ENCODE results near the gene TYSND1.
"Not testable (repeated sequence)": the region's sequence is repeated elsewhere in the genome, so short reads cannot be mapped to it uniquely, and the experiment has no call there.

The TYSND1 gene

DNA sequence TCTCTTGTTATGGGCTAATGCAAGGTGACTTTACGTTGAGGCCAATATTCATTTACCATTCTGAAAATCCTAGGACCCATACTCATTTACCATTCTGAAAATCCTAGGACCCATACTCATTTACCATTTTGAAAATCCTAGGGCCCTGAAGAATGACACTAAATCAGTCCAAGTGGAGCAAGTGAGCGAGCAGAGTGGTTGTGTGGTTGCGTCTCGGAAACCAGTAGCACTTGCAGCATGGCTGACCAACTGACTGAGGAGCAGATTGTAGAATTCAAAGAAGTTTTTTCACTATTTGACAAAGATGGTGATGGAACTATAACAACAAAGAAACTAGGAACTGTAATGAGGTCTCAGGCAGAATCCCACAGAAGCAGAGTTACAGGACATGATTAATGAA lies 16.9 kb upstream of the TYSND1 start:
- no peak for DNase-seq

DNA sequence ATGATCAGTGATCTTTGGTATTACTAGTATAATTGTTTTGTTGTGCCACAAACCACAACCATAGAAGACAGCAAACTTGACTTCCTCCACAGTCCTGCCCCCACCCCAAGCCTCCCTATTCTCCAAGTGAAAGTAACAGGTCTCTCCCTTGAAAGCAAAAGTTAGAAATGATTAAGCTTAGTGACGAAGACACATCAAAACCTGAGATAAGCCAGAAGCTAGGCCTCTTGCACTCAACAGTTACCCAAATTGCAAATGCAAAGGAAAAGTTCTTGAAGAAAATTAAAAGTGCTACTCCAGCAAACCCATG lies 16.3 kb upstream of the TYSND1 start:
- DNase-seq = no peak

DNA sequence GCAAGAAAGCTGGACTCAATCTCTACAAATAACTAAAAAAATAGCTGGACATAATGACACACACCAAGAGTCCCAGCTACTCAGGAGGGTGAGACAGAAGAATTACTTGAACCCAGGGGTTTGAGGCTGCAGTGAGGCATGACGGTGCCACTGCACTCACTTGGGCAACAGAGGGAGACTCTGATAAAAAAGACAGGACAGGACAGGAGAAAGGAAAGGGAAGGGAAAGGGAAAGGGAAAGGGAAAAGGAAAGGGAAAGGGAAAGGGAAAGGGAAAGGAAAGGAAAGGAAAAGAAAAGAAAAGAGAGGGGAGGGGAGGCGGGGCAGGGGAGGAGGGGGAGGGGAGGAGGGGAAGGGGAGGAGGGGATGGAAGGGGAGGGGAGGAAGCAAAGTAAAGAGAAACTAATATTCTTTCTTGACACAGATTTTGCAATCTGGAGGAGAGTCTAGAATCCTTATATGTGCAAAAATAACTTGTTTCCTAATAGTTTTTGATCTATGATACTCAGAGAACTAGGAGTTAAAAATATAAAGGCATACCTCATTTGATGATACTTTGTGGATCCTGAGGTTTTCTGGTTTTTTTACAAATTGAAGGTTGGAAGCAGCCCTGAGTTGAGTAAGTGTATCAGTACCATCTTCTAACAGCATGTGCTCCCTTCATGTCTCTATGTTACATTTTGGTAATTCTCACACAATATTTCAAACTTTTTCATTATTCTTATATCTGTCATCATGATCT lies 15.8 kb upstream of the TYSND1 start:
- DNase-seq = no peak

DNA sequence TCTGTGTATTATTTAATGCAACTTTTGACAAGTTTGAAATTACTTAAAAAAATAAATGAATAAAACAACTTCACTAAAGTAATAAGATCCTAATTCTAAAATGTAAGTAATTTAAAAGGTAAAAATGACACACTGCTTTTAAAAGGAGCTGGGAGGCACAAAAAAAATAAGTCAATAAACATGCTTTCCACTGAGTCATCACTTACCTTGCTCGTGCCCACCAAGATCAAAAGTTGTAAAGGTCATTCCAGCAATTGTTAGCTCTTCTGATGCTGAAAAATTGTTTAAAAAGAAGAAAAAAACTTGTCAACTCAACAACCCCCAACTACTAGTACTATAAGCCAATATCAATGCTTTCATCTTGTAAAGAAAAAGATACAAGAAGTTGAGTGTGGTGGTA lies 14.3 kb upstream of the TYSND1 start:
- DNase-seq = no peak

DNA sequence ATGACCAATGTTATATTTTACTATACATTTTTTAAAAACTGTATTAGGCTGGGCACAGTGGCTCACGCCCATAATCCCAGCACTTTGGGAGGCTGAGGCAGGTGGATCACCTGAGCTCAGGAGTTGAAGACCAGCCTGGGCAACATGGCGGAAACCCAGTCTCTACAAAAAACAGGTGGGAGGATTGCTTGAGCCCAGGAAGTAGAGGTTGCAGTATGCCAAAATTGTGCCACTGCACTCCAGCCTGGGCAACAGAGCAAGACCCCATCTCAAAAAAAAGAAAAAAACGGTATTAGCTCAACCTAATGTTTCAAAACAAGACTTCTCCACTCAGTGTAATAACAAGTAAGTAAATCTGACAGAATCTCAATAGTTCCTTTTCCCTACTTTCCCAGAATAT lies 12.9 kb upstream of the TYSND1 start:
- not testable (repeated sequence) for DNase-seq

DNA sequence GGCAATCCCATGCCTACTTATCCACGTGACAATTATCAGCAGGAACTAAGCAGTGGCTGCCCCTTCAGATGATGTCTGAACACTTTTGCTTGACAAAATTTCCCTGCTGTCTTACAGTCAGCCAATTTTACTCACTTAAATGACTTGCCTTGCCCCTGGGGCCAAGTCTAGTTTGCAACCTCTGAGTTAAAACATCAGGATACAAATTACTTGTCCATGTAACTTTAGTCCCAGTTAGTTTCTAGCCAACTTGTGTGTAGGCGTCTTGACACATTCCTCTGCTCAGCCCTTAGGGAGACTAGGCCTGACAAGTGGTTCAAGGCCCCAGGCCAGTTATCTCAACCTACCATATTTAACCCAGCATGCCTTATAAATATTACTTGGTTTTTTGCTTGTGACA lies 11.6 kb upstream of the TYSND1 start:
- DNase-seq = no peak

DNA sequence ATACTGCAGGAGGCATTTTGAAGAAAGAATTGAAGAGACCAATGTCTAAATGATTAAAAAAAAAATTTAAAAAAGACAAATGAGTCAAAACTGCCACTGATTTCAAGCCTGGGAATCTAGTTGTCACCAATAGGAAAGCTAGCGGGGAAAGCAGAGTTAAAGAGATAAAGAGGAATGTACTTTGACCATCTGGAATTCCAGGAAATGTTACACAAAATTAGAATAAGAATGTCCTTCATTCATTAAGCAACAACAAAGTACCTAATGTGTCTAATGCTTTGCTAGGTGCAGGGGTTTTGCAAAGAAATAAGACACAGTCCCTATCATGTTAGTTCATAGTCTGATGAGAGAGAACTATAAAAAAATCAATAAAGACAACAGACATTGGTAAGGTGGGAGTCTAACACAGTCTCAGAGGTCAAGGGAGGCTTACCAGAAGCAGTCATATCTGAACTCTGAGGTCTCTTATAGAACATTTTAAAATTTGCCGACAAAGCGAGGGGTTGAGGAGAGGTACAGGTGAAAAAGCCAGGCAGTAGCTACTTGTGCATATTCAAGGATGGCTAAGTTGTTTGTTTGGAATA lies 8.8 kb upstream of the TYSND1 start:
- no peak for DNase-seq

DNA sequence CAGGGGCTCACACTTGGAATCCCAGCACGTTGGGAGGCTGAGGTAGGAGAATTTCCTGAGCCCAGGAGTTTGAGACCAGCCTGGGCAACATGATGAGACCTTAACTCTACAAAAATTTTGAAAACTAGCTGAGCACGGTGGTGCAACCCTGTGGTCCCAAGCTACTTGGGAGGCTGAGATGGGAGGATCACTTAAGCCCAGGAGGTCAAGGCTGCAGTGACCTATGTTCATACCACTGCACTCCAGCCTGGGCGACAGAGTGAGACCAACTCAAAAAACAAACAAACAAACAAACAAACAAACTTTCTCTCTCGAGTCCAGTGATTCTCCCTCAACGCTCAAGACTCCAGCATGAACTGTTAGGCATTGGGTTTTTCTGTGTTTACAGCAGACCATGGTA lies 2.0 kb upstream of the TYSND1 start:
- DNase-seq = no peak

DNA sequence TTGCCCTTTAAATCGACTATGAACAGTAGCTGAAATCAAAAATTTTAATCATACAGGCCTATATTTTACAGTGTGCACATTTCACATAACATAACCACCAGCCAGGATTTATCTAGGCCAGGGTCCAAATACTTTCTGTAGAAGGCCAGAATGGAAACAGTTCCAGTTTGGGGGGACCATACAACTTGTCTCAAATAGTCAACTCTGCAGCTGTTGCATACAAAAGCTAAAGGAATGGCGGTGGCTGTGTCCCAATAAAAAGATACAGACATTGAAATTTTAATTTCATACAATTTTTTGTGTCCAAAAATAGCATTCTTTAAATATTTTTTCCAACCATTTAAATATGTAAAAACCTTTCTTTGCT lies 742 bp upstream of the TYSND1 start:
- DNase-seq = no peak

DNA sequence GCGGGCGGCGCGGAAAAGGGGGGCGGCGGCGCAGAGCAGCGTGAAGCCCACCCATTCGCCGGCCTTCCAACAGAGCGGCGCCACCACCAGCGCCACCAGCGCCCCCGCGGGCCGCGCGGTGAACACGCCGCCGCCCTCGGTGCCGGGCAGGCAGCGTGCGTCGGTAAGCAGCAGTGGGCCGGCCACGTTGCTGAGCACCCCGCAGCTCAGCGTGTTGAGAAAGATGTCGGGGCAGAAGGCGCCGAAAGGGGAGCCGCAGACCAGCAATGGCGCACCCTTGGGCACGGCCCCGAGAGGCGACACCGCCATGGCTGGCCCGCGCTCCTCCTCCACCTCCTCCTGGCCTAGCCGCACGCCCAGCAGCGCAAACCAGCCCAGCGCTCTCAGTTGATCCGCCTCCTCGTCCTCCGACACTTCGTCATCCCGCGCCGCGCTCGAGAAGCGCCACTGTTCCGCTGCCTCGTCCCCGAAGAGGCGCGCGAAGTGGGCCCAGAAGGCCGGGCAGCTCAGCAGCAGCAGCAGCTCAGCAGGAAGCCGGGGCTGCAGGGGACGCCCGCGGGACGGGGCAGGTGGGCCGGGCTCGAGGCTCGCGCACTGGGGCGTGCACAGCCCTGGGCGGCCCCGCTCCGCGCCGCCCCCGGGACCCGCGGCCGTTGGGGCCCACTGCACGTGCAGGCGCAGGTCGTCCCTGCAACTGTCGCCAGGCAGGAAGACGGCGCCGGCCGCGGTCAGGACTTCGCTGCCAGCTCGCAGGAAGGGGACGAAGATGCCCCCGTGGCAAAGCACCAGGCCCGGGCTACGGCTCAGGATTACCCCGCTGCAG lies 623 bp downstream of the TYSND1 start:
- peak; percentile 4 for DNase-seq

DNA sequence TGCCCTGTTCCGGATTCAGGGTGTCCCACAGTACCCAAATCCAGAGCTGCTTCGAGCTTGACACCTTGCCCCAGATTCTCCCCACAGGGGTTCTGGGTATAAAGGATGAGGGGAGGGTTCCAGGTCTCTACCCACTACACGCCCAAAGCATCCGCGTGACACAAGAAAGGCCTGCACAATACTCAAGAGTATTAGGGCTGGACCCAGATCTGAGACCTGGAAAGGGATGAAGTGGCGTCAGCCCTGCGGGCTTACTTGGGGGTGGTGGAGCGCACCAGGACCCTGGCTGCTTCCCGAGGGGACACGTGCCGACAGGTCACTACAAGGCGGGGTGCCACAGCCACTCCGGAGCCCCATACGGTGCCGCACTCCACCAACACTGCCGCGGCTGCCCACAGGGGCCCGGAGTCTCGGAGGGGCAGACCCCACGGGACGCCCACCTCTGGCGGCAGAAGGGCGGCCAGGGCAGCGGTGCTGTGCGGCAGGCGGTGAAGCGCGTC lies 1.3 kb downstream of the TYSND1 start:
- no peak for DNase-seq

DNA sequence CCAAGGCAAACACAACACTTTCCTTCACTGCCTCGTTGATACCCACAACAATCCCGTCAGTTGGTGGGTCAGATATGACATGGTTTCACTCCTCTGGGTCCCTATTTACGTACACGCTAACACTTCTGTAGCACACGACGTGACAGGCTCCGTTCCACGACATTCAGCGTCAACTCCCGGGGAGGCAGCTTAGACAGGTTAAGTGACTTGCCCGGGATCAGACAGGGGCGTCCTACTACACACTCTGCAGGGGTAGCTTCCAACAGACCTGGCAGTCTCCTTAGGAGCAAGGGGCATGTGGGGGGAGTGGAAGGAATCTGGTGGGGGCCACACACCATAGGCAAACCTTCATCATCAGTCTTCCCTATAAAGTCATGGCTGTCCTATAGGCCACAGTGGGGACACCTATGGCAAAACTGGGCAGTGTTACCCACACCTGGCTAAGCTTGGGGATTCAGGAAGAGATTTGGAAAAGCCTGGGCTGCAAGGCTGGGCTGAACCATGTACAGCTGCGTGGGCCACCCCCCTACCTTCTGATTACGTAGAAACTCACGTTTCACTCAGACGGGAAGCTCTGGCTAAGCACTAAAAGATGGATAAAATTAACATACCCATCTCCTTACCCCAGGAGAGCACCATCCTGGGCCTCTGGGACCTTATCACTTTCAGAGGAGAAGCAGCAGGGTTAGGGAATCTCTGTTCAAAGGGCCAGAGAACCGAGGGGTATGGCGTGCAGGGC lies 2.0 kb downstream of the TYSND1 start:
- no peak for DNase-seq

DNA sequence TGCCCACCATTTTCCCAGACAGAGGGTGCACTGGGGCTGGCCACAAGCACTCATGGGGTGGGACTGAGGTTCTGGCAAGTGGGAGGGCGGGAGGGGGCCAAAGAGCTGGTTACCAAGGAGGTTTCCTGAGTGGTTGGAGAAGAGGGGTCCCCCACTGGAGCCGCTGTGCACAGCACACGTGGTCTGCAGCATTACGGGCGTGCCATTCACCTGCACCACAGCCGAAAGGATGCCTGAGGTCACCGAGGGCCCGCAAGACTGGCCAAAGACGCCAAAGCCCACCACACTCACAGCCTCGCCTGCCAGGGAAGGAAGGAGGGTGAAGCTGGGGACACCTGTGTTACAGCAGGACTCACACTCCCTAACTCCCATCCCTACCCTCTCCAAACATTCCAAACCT lies 3.9 kb downstream of the TYSND1 start:
- no peak for DNase-seq

DNA sequence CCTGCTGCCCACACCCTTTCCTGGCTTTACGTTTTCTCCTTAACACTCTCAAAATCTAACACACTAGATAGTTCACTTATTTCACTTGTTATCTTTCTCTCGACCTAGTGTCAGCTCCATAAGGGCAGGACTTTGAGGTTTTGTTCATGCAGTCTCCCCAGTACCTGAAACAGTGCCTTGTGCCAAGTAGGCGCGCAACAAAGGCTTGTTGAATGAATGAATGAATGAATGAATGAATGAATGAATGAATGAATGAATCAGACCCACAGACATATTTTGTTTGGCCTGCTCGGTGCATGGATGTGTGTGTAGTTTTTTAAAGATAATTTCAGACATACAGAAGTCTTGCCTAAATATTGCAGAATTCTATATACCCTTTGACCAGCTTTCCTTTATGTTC lies 6.2 kb downstream of the TYSND1 start:
- no peak for DNase-seq

DNA sequence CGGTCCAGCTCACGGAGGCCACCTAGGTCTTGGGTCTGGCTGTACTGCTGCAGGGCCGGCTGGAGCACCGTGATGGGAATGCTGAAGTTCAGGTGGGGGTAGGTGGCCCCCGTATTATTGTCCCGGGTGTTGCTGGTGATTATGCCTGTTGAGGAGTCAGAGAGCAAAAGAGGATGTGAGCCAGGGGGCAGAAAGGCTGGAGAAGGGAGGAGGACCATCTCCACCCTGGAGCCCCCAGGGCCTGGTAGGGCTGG lies 6.6 kb downstream of the TYSND1 start:
- no peak for DNase-seq

DNA sequence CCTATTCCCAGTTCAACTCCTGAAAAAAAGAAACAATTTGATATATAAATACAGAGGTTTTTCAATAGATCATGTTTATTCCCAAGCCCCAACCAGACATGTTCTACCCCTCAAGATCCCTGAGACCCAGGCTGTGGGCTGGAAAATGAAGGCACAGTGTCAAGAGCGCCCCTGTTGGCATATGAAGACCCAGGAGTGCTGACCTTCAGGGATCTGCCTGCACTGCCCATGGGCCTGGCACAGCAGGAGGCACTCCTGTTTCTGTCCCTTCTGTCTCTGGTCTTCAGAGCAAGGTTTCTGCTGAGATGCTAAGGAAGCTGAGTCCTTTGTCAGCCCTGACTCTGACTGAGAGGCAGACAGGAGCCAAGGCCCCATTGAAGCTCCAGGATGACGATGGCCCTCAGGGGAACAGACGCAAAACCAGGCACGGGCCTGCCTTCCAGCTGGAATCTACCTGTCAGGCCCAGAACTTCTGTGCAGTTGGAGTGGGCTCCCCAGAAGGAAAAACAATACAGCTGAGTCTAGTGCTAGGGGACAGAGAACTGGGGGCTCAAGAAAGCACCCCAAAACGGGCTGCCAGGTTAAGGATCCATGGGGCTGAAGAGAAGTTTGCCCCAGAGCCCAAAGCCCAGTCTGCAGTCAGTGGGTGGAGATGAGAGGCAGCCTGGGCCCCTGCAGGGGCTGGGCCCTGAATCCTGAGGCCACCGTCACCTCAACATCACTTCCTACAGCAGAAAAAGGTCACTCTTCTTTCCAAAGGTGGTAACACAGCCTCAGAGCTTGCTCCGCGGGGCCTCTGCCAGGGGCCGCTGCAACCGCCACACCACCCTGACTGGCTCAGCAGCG lies 7.1 kb downstream of the TYSND1 start:
- no peak for DNase-seq

DNA sequence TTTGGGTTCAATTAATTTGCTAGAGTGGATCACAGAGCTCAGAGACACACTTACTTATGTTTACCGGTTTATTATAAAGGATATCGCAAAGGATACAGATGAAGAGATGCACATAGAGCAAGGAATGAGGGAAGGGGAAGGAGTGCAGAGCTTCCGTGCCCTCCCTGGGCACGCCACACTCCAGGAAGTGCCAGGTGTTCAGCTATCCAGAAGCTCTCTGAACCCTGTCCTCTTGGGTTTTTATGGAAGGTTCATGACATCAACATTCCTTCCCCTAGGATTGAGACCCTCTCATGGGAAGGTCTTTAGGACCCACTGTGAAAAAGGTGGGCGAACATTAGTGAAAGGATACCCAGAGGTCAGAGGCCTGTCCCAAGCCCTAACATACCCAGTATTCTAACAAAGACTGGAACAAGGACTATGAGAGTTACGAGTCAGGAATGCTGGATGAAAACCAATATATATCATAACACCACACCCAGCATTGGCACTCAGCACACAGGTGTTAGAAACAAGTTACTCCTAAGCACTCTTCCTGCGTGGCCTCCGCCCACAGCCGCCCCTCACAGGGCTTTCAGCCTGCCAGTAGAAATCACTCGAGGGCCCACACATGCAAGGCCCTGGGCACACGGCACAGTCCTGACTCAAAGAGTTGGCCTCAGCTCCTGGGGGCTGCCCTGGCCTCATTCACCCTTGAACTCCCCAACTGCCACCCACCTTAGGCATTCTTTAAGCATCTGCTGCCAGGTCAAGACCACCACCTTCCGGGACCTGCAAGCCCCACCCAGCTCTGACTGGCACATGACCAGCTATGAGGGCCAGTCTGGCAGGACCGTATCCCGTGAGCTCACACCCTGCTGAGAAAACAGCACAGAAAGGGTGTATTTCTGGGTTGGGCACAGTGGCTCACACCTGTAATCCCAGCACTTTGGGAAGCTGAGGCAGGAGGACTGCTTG lies 8.3 kb downstream of the TYSND1 start:
- no peak for DNase-seq

DNA sequence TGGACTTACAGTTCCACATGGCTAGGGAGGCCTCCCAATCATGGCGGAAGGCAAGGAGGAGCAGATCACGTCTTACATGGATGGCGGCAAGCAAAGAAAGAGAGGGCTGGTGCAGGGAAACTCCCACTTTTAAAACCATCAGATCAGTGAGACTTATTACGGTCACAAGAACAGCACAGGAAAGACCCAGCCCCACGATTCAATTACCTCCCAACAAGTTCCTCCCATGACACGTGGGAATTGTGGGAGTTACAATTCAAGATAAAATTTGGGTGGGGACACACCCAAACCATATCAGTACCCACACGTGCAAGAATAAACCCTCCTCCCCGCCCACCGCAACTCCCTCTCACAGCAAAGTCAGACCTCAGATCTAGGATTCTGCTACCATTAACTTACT lies 9.4 kb downstream of the TYSND1 start:
- no peak for DNase-seq

DNA sequence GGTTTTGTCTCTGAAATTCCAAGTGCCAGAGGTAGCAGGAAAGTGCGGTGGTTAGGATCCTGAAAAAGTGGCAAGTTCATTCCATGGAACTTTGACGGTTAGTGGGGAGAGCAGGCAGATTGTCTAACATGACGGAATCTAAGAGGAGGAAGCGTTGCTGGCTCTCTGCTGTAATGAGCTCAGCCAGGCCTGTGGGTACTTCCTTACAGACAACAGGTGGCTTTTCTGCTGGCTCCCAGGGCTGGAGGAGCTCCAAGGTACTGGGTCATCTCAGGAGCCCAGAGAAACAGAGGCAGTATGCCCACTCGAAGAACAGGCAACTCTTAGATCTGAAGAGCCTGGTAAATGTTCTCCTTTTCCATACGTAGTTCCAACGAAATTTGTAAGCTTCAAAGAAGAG lies 10.8 kb downstream of the TYSND1 start:
- no peak for DNase-seq

DNA sequence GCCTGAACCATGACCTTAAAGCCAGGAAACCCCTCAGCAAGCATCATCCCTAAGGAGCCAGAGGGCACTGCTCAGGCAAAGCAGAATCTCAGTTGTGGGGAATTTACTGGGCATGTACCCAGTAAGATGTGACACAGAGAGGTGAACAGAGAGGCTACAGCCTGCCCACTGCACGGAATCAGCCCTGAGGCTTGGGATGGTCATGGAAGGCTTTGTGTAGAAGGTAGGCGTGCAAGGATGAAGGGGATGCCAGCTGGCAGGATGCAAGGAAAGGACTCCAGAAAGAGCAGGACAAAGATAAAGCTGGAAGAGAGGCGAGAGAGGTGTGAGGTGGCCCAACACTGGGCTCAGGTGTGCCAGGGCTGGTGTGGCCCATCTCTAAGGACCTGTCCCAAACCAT lies 11.5 kb downstream of the TYSND1 start:
- DNase-seq = no peak

Data from NCI-H446 treated with DMSO at 0.1 percent for 48 hours (cell line).